ENCODE results near the gene PDGFA. TPM values are rescaled to one million over a fixed set of nuclear protein-coding genes. Genes with fewer than 3 reads are reported as not detected.
A peak's percentile ranks its signal among the peaks of the same experiment; 100 is the strongest.

PDGFA gene
- total and polyA plus RNA-seq, 7 donors = 9.1 to 30.4 (median 15.9) TPM

GRCh38 chr7:494259-494687 lies 25.4 kb downstream of the PDGFA start:
- H3K4me1 ChIP-seq = no peaks in the 10 kb centered on the region
- H3K27me3 ChIP-seq (ENCODE audit: insufficient read depth in 3 of 3, low read length in 2 of 3) = peaks cover 0 to 2% (median 0%) of the 10 kb centered on the region in 3 donors
- no peak overlapping the region for H3K4me3 ChIP-seq
- DNase-seq (peak; percentile 11 to 40), ATAC-seq (no peak)
- no peak overlapping the region for H3K27ac ChIP-seq
- peaks cover 0 to 32% of the 10 kb centered on the region in 2 donors for H3K36me3 ChIP-seq (ENCODE audit: insufficient read depth in 1 of 2, low read depth in 1 of 2)
- WGBS, 3 donors = 78 to 81% (median 81%) methylated on average over 29 to 31 of the region's 31 CpGs
- H3K9me3 ChIP-seq = no peaks in the 10 kb centered on the region
- no peak for TF ChIP-seq CTCF (IDR thresholded peaks at IDR 0.05)
- intact Hi-C loops (cut with DNase I) = no loop called here

- no peak overlapping the region for H3K4me3 ChIP-seq
- H3K27me3 ChIP-seq (ENCODE audit: insufficient read depth in 3 of 3, low read length in 2 of 3) = peaks cover 0 to 2% (median 0%) of the 10 kb centered on the region in 3 donors
- H3K36me3 ChIP-seq (ENCODE audit: insufficient read depth in 1 of 2, low read depth in 1 of 2) = peaks cover 0 to 26% of the 10 kb centered on the region in 2 donors
- H3K4me1 ChIP-seq = no peaks in the 10 kb centered on the region
- ATAC-seq = no peak
- 90 to 95% (median 94%) methylated on average over 33 to 55 of the region's 55 CpGs for WGBS, 3 donors
- intact Hi-C loops (cut with DNase I) = no loop called here
- TF ChIP-seq CTCF (IDR thresholded peaks at IDR 0.05) = no peak
- H3K27ac ChIP-seq = no peak overlapping the region
- H3K9me3 ChIP-seq = no peaks in the 10 kb centered on the region
- DNase-seq = peak; percentile 8 to 53
Measured at GRCh38 chr7:493661-494251, 25.9 kb downstream of the PDGFA start.

GRCh38 chr7:492714-493065 lies 27.0 kb downstream of the PDGFA start:
- H3K9me3 ChIP-seq = no peaks in the 10 kb centered on the region
- no peak for ATAC-seq
- H3K27ac ChIP-seq = no peak overlapping the region
- peaks cover 0 to 2% (median 0%) of the 10 kb centered on the region in 3 donors for H3K27me3 ChIP-seq (ENCODE audit: insufficient read depth in 3 of 3, low read length in 2 of 3)
- intact Hi-C loops (cut with DNase I) = no loop called here
- no peaks in the 10 kb centered on the region for H3K4me1 ChIP-seq
- peaks cover 0 to 17% of the 10 kb centered on the region in 2 donors for H3K36me3 ChIP-seq (ENCODE audit: insufficient read depth in 1 of 2, low read depth in 1 of 2)
- 76 to 87% (median 86%) methylated on average over 8 of the region's 8 CpGs for whole genome bisulfite sequencing, 3 donors
- peak; percentile 5 to 49 for DNase-seq
- TF ChIP-seq CTCF (IDR thresholded peaks at IDR 0.05) = no peak
- no peak overlapping the region for H3K4me3 ChIP-seq

- Histone ChIP-seq H3K9me3 (no peaks in the 10 kb centered on the region), H3K4me3 (no peak overlapping the region), H3K36me3 (ENCODE audit: insufficient read depth in 1 of 2, low read depth in 1 of 2) (peaks cover 0 to 12% of the 10 kb centered on the region in 2 donors), H3K27me3 (ENCODE audit: insufficient read depth in 3 of 3, low read length in 2 of 3) (peaks cover 0 to 2% (median 0%) of the 10 kb centered on the region in 3 donors), H3K27ac (no peak overlapping the region), H3K4me1 (no peaks in the 10 kb centered on the region)
- intact Hi-C loops (cut with DNase I) = no loop called here
- no peak for TF ChIP-seq CTCF (IDR thresholded peaks at IDR 0.05)
- DNase-seq (peak; percentile 7 to 36), ATAC-seq (no peak)
- 74 to 77% (median 77%) methylated on average over 15 of the region's 15 CpGs for WGBS, 3 donors
Measured at GRCh38 chr7:491958-492713, 27.5 kb downstream of the PDGFA start.
